ENCODE measurements around the gene MYOM1.
"Not testable (repeated sequence)": the region's sequence is repeated elsewhere in the genome, so short reads cannot be mapped to it uniquely, and the experiment has no call there.

MYOM1 gene

GRCh38 chr18:3057526-3057925, 162.2 kb downstream of the MYOM1 start:
- no peak overlapping the region for H3K4me3 ChIP-seq (ENCODE audit: low read length)
- peaks cover 7% of the 10 kb centered on the region; the same call in 1 of the 2 replicates for H3K4me1 ChIP-seq (ENCODE audit: insufficient read depth, low read length)
- H3K36me3 ChIP-seq (ENCODE audit: insufficient read depth, low read length), result no peaks in the 10 kb centered on the region
- H3K27me3 ChIP-seq (ENCODE audit: insufficient read depth, low read length), result no peaks in the 10 kb centered on the region
- 87% methylated on average over 4 of the region's 4 CpGs for WGBS
- H3K27ac ChIP-seq (ENCODE audit: low read depth, low read length), result no peak overlapping the region
- H3K9ac ChIP-seq (ENCODE audit: low read depth, low read length), result no peak overlapping the region
- H3K9me3 ChIP-seq (ENCODE audit: insufficient read depth, low read depth, low read length), result peaks cover 6% of the 10 kb centered on the region; the same call in 1 of the 2 replicates

- peaks cover 6% of the 10 kb centered on the region; the same call in 1 of the 2 replicates for H3K9me3 ChIP-seq (ENCODE audit: insufficient read depth, low read depth, low read length)
- 89% methylated on average over 9 of the region's 9 CpGs for whole genome bisulfite sequencing
- H3K27ac ChIP-seq (ENCODE audit: low read depth, low read length), result no peak overlapping the region
- no peak overlapping the region for H3K9ac ChIP-seq (ENCODE audit: low read depth, low read length)
- H3K4me1 ChIP-seq (ENCODE audit: insufficient read depth, low read length), result peaks cover 13% of the 10 kb centered on the region
- H3K36me3 ChIP-seq (ENCODE audit: insufficient read depth, low read length), result no peaks in the 10 kb centered on the region
- no peaks in the 10 kb centered on the region for H3K27me3 ChIP-seq (ENCODE audit: insufficient read depth, low read length)
- H3K4me3 ChIP-seq (ENCODE audit: low read length), result no peak overlapping the region
These were observed 163.5 kb downstream of the MYOM1 start for GRCh38 chr18:3056311-3056710.

GRCh38 chr18:3055816-3056215, 164.0 kb downstream of the MYOM1 start:
- H3K36me3 ChIP-seq (ENCODE audit: insufficient read depth, low read length), result no peaks in the 10 kb centered on the region
- H3K4me1 ChIP-seq (ENCODE audit: insufficient read depth, low read length), result peaks cover 13% of the 10 kb centered on the region
- no peaks in the 10 kb centered on the region for H3K27me3 ChIP-seq (ENCODE audit: insufficient read depth, low read length)
- no peak overlapping the region for H3K4me3 ChIP-seq (ENCODE audit: low read length)
- H3K9ac ChIP-seq (ENCODE audit: low read depth, low read length), result no peak overlapping the region
- no peak overlapping the region for H3K27ac ChIP-seq (ENCODE audit: low read depth, low read length)
- 73% methylated on average over 4 of the region's 4 CpGs for WGBS
- H3K9me3 ChIP-seq (ENCODE audit: insufficient read depth, low read depth, low read length), result peaks cover 6% of the 10 kb centered on the region; the same call in 1 of the 2 replicates

DNA sequence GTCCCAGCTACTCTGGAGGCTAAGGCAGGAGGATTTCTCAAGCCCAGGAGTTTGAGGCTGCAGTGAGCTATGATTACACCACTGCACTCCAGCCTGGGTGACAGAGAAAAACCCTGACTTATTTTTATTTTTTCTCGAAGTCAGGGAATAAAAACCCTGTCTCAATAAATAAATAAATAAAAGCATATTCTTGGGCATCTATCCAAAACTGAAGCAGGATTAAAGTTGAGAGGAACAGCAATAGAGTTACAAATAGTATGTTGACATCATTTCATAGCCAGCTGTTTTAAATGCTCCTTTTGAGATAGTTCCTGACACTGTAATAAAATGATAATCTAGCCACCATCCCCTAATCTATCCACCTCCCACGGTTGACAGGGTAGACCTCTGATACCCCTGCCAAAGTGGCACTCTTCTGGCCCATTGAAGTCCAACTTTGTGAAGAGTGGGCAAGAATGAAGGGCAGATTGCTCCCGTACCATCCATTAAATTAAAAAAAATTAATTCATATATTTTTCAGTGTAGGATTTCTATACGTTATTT, 164.5 kb downstream of the MYOM1 start:
- 100% methylated on average over 1 of the region's 4 CpGs for WGBS
- H3K4me1 ChIP-seq (ENCODE audit: insufficient read depth, low read length), result peaks cover 13% of the 10 kb centered on the region
- H3K9me3 ChIP-seq (ENCODE audit: insufficient read depth, low read depth, low read length), result peaks cover 6% of the 10 kb centered on the region; the same call in 1 of the 2 replicates
- H3K9ac ChIP-seq (ENCODE audit: low read depth, low read length), result no peak overlapping the region
- H3K36me3 ChIP-seq (ENCODE audit: insufficient read depth, low read length), result no peaks in the 10 kb centered on the region
- no peak overlapping the region for H3K4me3 ChIP-seq (ENCODE audit: low read length)
- no peak overlapping the region for H3K27ac ChIP-seq (ENCODE audit: low read depth, low read length)
- H3K27me3 ChIP-seq (ENCODE audit: insufficient read depth, low read length), result no peaks in the 10 kb centered on the region

DNA sequence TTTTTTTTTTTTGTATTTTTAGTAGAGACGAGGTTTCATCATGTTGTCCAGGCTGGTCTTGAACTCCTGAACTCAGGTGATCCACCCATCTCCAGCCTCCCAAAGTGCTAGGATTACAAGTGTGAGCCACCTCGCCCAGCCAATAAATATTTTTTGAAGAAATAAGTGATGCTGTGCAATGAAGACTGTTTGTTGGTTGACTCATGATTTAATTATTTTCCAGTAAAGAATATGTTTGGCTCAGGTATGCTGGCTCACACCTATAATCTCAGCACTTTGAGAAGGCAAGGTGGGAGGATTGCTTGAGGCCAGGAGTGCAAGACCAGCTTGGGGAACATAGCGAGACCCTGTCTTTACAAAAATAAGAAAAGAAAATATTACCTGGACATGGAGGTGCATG, 165.0 kb downstream of the MYOM1 start:
- Histone ChIP-seq H3K27ac (ENCODE audit: low read depth, low read length) (no peak overlapping the region), H3K27me3 (ENCODE audit: insufficient read depth, low read length) (no peaks in the 10 kb centered on the region), H3K9ac (ENCODE audit: low read depth, low read length) (no peak overlapping the region), H3K4me1 (ENCODE audit: insufficient read depth, low read length) (peaks cover 13% of the 10 kb centered on the region), H3K9me3 (ENCODE audit: insufficient read depth, low read depth, low read length) (peaks cover 6% of the 10 kb centered on the region; the same call in 1 of the 2 replicates), H3K4me3 (ENCODE audit: low read length) (no peak overlapping the region), H3K36me3 (ENCODE audit: insufficient read depth, low read length) (no peaks in the 10 kb centered on the region)
- WGBS, result 100% methylated on average over 3 of the region's 3 CpGs

DNA sequence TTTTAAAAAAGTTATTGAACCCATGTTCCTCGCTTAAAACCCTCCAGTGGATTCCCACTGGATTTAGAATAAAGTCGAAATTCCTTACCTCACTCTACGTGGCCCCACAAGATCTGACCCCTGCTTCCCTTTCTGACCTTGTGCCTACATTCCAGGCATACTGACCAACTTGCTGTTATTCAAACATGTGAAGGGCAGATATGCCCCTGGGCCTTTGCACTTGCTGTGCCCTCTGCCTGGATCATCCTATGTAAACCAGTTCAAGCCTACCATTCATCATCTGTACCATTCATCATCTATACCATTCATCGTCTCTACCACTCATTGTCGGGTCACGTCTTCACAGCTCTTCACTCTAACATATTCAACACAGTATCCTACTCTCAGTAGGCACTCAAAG, 165.6 kb downstream of the MYOM1 start:
- Histone ChIP-seq H3K27ac (ENCODE audit: low read depth, low read length) (no peak overlapping the region), H3K36me3 (ENCODE audit: insufficient read depth, low read length) (no peaks in the 10 kb centered on the region), H3K9me3 (ENCODE audit: insufficient read depth, low read depth, low read length) (peaks cover 6% of the 10 kb centered on the region; the same call in 1 of the 2 replicates), H3K9ac (ENCODE audit: low read depth, low read length) (no peak overlapping the region), H3K27me3 (ENCODE audit: insufficient read depth, low read length) (no peaks in the 10 kb centered on the region), H3K4me3 (ENCODE audit: low read length) (no peak overlapping the region), H3K4me1 (ENCODE audit: insufficient read depth, low read length) (peaks cover 13% of the 10 kb centered on the region)
- WGBS, result 97% methylated on average over 6 of the region's 6 CpGs

DNA sequence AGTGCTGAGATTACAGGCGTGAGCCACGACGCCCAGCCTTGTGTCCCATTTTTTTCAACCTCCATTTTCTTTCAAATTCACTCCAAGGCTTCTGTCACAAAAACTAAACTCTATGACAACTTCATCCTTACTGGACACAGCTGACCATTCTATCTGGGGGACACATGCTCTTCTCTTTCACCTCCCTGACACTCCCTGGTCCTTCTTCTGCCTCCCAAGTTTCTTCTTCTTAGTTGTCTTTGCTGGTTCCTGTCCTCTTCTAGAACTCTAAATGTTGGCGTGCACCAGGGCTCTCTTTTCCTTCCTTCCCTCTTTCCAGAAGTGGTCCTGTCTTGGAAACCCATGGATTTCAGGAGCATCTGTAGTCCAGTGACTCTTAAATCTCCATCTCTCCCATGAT, 166.7 kb downstream of the MYOM1 start:
- no peaks in the 10 kb centered on the region for H3K27me3 ChIP-seq (ENCODE audit: insufficient read depth, low read length)
- H3K9me3 ChIP-seq (ENCODE audit: insufficient read depth, low read depth, low read length), result peaks cover 6% of the 10 kb centered on the region; the same call in 1 of the 2 replicates
- H3K9ac ChIP-seq (ENCODE audit: low read depth, low read length), result no peak overlapping the region
- H3K36me3 ChIP-seq (ENCODE audit: insufficient read depth, low read length), result no peaks in the 10 kb centered on the region
- H3K27ac ChIP-seq (ENCODE audit: low read depth, low read length), result no peak overlapping the region
- peaks cover 13% of the 10 kb centered on the region; the same call in 1 of the 2 replicates for H3K4me1 ChIP-seq (ENCODE audit: insufficient read depth, low read length)
- no peak overlapping the region for H3K4me3 ChIP-seq (ENCODE audit: low read length)
- WGBS, result 95% methylated on average over 4 of the region's 4 CpGs

DNA sequence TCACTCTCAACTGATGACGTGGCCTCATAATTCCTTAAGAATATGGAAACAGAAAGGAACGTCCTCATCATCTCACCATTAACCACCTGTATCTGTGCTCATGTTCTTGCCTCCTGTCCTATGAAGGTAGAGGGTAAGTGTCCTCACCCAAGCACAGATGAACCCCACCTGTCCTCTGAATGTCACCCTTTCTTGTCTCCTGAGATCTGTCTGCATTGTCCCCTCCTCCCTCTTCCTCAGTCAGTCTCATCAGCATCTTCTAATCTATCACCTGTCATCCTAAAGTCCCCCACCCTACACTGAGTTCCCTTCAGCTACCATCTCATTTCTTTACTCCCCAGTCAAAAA, 167.4 kb downstream of the MYOM1 start:
- H3K36me3 ChIP-seq (ENCODE audit: insufficient read depth, low read length), result no peaks in the 10 kb centered on the region
- peaks cover 13% of the 10 kb centered on the region; the same call in 1 of the 2 replicates for H3K4me1 ChIP-seq (ENCODE audit: insufficient read depth, low read length)
- H3K9ac ChIP-seq (ENCODE audit: low read depth, low read length), result no peak overlapping the region
- H3K27ac ChIP-seq (ENCODE audit: low read depth, low read length), result no peak overlapping the region
- H3K27me3 ChIP-seq (ENCODE audit: insufficient read depth, low read length), result no peaks in the 10 kb centered on the region
- WGBS, result 89% methylated on average over 2 of the region's 2 CpGs
- H3K4me3 ChIP-seq (ENCODE audit: low read length), result no peak overlapping the region
- peaks cover 6% of the 10 kb centered on the region; the same call in 1 of the 2 replicates for H3K9me3 ChIP-seq (ENCODE audit: insufficient read depth, low read depth, low read length)

DNA sequence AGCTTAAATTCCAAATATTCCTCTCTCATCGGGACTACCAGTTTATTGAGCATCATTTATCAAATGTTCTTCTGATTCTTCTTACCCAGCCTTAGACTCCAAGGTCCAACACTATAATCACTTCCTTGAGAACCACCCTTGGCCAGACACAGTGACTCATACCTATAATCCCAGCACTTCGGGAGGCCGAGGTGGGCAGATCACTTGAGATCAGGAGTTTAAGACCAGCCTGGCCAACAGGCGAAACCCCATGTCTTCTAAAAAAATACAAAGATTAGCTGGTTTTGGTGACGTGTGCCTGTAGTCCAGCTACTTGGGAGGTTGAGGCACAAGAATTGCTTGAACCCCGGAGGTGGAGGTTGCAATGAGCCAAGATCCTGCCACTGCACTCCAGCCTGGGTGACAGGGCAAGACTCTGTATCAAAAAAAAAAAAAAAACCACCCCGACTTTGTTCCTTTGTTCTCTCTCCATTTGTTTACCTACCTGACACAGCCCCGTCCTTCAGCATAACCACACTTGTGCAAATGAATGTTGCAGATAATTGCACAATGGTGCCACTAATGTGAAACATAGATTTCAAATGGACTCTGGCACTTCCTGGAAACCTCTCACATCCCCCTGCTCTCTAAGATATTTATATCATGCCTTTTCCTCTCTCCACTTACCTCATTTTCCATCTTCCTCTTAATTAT, 167.9 kb downstream of the MYOM1 start:
- H3K27me3 ChIP-seq (ENCODE audit: insufficient read depth, low read length), result no peaks in the 10 kb centered on the region
- no peak overlapping the region for H3K4me3 ChIP-seq (ENCODE audit: low read length)
- 84% methylated on average over 8 of the region's 8 CpGs for WGBS
- no peaks in the 10 kb centered on the region for H3K36me3 ChIP-seq (ENCODE audit: insufficient read depth, low read length)
- H3K9me3 ChIP-seq (ENCODE audit: insufficient read depth, low read depth, low read length), result peaks cover 6% of the 10 kb centered on the region; the same call in 1 of the 2 replicates
- H3K4me1 ChIP-seq (ENCODE audit: insufficient read depth, low read length), result peaks cover 13% of the 10 kb centered on the region; the same call in 1 of the 2 replicates
- H3K9ac ChIP-seq (ENCODE audit: low read depth, low read length), result no peak overlapping the region
- H3K27ac ChIP-seq (ENCODE audit: low read depth, low read length), result no peak overlapping the region

DNA sequence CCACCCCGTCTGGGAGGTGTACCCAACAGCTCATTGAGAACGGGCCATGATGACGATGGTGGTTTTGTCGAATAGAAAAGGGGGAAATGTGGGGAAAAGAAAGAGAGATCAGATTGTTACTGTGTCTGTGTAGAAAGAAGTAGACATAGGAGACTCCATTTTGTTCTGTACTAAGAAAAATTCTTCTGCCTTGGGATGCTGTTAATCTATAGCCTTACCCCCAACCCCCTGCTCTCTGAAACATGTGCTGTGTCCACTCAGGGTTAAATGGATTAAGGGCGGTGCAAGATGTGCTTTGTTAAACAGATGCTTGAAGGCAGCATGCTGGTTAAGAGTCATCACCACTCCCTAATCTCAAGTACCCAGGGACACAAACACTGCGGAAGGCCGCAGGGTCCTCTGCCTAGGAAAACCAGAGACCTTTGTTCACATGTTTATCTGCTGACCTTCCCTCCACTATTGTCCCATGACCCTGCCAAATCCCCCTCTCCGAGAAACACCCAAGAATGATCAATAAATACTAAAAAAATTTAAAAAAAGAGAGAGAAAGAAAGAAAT, 169.8 kb downstream of the MYOM1 start:
- H3K4me1 ChIP-seq (ENCODE audit: insufficient read depth, low read length); H3K9me3 ChIP-seq (ENCODE audit: insufficient read depth, low read depth, low read length); H3K36me3 ChIP-seq (ENCODE audit: insufficient read depth, low read length); H3K9ac ChIP-seq (ENCODE audit: low read depth, low read length); H3K27ac ChIP-seq (ENCODE audit: low read depth, low read length); H3K27me3 ChIP-seq (ENCODE audit: insufficient read depth, low read length); H3K4me3 ChIP-seq (ENCODE audit: low read length): not testable (repeated sequence)
- no CpG with 5 or more reads among the region's 8 CpGs for WGBS

DNA sequence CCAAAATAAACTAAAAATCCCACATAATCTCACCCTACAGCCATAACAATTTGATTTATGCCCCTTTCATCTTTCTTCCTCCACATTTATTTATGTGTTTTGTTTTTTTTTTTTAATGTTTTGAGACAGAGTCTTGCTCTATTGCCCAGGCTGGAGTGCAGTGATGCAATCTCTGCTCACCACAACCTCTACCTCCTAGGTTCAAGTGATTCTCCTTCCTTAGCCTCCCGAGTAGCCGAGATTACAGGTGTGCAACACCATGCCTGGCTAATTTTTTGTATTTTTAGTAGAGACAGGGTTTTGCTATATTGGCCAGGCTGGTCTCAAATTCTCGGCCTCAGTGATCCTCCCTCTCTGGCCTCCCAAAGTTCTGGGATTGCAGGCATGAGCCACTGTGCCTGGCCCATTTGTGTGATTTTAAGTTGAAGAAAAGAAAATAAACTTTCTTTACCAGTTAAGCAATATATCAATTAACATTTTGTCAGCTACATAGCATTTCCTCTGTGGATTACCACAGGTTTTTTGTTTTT, 170.9 kb downstream of the MYOM1 start:
- Histone ChIP-seq H3K9me3 (ENCODE audit: insufficient read depth, low read depth, low read length) (peaks cover 6% of the 10 kb centered on the region; the same call in 1 of the 2 replicates), H3K36me3 (ENCODE audit: insufficient read depth, low read length) (no peaks in the 10 kb centered on the region), H3K27me3 (ENCODE audit: insufficient read depth, low read length) (no peaks in the 10 kb centered on the region), H3K4me3 (ENCODE audit: low read length) (no peak overlapping the region), H3K27ac (ENCODE audit: low read depth, low read length) (no peak overlapping the region), H3K4me1 (ENCODE audit: insufficient read depth, low read length) (peaks cover 6% of the 10 kb centered on the region; the same call in 1 of the 2 replicates), H3K9ac (ENCODE audit: low read depth, low read length) (no peak overlapping the region)
- WGBS, result 94% methylated on average over 3 of the region's 3 CpGs

All from HUES64 (cell line).